ENCODE measurements around the gene RPRD1A. TPM values are rescaled to one million over a fixed set of nuclear protein-coding genes. Genes with fewer than 3 reads are reported as not detected.
"Not testable (repeated sequence)": the region's sequence is repeated elsewhere in the genome, so short reads cannot be mapped to it uniquely, and the experiment has no call there.

The RPRD1A gene
- polyA plus RNA-seq, 1 of the 3 experiments (the other 2 are of a cell fraction) = 28.9 TPM

DNA sequence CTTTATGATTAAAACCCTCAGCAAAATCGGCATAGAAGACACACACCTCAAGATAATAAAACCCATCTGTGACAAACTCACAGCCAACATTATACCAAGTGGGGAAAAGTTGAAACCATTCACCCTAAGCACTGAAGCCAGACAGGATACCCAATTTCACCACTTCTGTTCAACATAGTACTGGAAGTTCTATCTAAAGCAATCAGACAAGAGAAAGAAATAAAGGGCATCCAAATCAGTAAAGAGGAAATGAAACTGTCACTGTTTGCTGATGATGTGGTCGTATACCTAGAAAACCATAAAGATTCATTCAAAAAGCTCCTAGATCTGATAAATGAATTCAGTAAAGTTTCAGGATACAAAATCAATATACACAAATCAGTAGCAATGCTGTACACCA is 16.4 kb upstream of the RPRD1A start:
- 31% methylated on average over 2 of the region's 2 CpGs for WGBS (ENCODE audit: low lambda C conversion rate)
- POLR2A ChIA-PET = no interaction called here

DNA sequence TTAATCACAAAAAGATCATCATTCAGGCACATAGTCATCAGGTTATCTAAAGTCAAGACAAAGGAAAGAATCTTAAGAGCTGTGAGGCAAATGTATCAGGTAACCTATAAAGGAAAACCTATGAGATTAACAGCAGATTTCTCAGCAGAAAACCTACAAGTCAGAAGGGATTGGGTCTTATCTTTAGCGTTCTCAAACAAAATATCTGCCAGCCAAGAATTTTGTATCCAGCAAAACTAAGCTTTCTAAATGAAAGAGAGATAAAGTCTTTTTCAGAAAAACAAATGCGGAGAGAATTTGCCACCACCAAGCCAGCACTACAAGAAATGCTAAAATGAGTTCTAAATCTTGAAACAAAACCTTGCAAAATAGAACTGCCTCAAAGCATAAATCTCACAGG is 13.8 kb upstream of the RPRD1A start:
- DNase-seq; H3K27me3 ChIP-seq (ENCODE audit: insufficient read depth); H3K9me2 ChIP-seq; H3K36me3 ChIP-seq (replicated peaks in 1 of 2; ENCODE audit: control insufficient read depth in 1 of 2, insufficient read depth in 2 of 2, low read length in 1 of 2); H4K20me1 ChIP-seq (ENCODE audit: insufficient read depth); H3F3A ChIP-seq (replicated peaks; ENCODE audit: insufficient read depth); H3K4me3 ChIP-seq (ENCODE audit: low read depth in 2 of 2, low read length in 1 of 2); H3K4me2 ChIP-seq; POLR2A ChIA-PET; H3K27ac ChIP-seq (ENCODE audit: low read depth in 2 of 2, low read length in 1 of 2); H3K9ac ChIP-seq; H3K4me1 ChIP-seq (ENCODE audit: control insufficient read depth in 1 of 2, insufficient read depth in 2 of 2, low read depth in 1 of 2, low read length in 1 of 2); H3K79me2 ChIP-seq (ENCODE audit: insufficient read depth); H3K9me3 ChIP-seq; H2AFZ ChIP-seq (ENCODE audit: low read depth): not testable (repeated sequence)
- 54% methylated on average over 2 of the region's 2 CpGs for WGBS (ENCODE audit: low lambda C conversion rate)
- CTCF ChIA-PET = interaction anchor here (1.1 kb wide), 1 partner anchor 15 kb away, joined by 3 read pairs; no protein-coding TSS in a partner anchor

More for the DNA sequence above, 16.4 kb upstream of the RPRD1A start:
- Histone ChIP-seq H3K4me2 (no peak overlapping the region), H3K4me1 (ENCODE audit: control insufficient read depth in 1 of 2, insufficient read depth in 2 of 2, low read depth in 1 of 2, low read length in 1 of 2) (no peaks in the 10 kb centered on the region), H4K20me1 (ENCODE audit: insufficient read depth) (no peaks in the 10 kb centered on the region), H3K9ac (no peak overlapping the region), H3K9me2 (no peaks in the 10 kb centered on the region), H3K79me2 (ENCODE audit: insufficient read depth) (no peaks in the 10 kb centered on the region), H3F3A (replicated peaks; ENCODE audit: insufficient read depth) (no peaks in the 10 kb centered on the region), H3K27me3 (ENCODE audit: insufficient read depth) (no peaks in the 10 kb centered on the region), H2AFZ (ENCODE audit: low read depth) (no peak overlapping the region), H3K27ac (ENCODE audit: low read depth in 2 of 2, low read length in 1 of 2) (no peak overlapping the region), H3K9me3 (no peaks in the 10 kb centered on the region), H3K36me3 (replicated peaks in 1 of 2; ENCODE audit: control insufficient read depth in 1 of 2, insufficient read depth in 2 of 2, low read length in 1 of 2) (no peaks in the 10 kb centered on the region), H3K4me3 (ENCODE audit: low read depth in 2 of 2, low read length in 1 of 2) (no peak overlapping the region)
- DNase-seq = no peak
- TF ChIP-seq FOXM1 (IDR thresholded peaks at IDR 0.05; ENCODE audit: low read depth) = no peak
- no peak for TF ChIP-seq RAD21 (IDR thresholded peaks at IDR 0.05; ENCODE audit: low read length)
- no peak for TF ChIP-seq RCOR1 (IDR thresholded peaks at IDR 0.05; ENCODE audit: low read length)
- TF ChIP-seq FOSL2 (IDR thresholded peaks at IDR 0.05; ENCODE audit: borderline replicate concordance, low read depth) = no peak
- no peak for TF ChIP-seq GATA2 (CRISPR knock-in tag; IDR thresholded peaks at IDR 0.05)
- TF ChIP-seq FOXJ3 (CRISPR knock-in tag; IDR thresholded peaks at IDR 0.05) = no peak
- TF ChIP-seq, protein P1, sequence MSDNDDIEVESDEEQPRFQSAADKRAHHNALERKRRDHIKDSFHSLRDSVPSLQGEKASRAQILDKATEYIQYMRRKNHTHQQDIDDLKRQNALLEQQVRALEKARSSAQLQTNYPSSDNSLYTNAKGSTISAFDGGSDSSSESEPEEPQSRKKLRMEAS (IDR thresholded peaks at IDR 0.05; ENCODE audit: low read depth) = no peak
- TF ChIP-seq GABPA (IDR thresholded peaks at IDR 0.05; ENCODE audit: low read depth) = no peak
- TF ChIP-seq SIN3A (IDR thresholded peaks at IDR 0.05; ENCODE audit: borderline replicate concordance, low read depth, low read length) = no peak
- CTCF ChIA-PET = interaction anchor here (1.6 to 1.8 kb wide), 2 partner anchors 10 to 66 kb away, joined by 4 to 7 read pairs; no protein-coding TSS in a partner anchor

DNA sequence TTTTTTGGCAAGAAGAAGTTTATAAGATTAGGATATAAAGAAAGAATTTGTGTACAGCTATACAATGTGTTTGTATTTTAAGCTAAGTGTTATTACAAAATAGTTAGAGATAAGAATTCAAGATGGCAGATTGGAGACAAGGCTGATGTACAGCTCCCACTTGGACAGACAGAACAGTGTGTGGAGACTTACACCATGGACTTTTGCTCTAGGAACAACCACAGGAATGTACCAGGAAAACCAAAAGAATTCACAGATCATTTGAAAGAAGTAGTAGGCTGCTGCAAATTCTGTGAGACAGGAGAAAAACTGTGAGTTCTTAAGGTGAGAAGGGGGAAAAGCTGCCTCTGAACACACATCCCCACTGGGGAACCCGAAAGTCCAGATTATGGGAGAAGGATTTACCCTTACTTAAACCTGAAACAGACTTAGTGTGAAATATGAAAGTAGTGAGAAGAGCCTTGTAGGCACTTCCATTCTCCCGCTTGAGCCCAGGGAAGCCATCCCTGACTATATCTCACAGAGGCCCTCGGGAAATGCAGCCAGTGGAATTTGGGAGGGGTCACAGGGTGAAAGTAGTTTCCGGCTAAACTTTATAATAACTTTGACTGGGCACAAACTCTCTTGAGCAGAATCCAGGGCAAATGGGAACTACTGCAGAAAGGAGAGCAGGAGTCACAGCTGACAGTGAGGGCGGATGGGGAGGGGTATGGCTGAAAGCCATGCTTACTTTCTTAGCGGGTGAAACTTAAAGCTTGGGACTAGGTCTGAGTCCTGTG is 11.6 kb upstream of the RPRD1A start:
- ChIA-PET CTCF (interaction anchor here (1.1 kb wide), 1 partner anchor 17 kb away, joined by 5 read pairs; no protein-coding TSS in a partner anchor), POLR2A (no interaction called here)
- WGBS (ENCODE audit: low lambda C conversion rate) = 56% methylated on average over 6 of the region's 6 CpGs
- no peaks in the 10 kb centered on the region; the same call in 1 of the 2 replicates for H3K27me3 ChIP-seq (ENCODE audit: insufficient read depth)
- H3K9me2 ChIP-seq = no peaks in the 10 kb centered on the region
- no peak overlapping the region for H3K9ac ChIP-seq
- DNase-seq = no peak
- no peak overlapping the region for H3K4me2 ChIP-seq
- H3K36me3 ChIP-seq (replicated peaks in 1 of 2; ENCODE audit: control insufficient read depth in 1 of 2, insufficient read depth in 2 of 2, low read length in 1 of 2) = no peaks in the 10 kb centered on the region
- H3K79me2 ChIP-seq (ENCODE audit: insufficient read depth) = no peaks in the 10 kb centered on the region
- H3K27ac ChIP-seq (ENCODE audit: low read depth in 2 of 2, low read length in 1 of 2) = no peak overlapping the region
- no peaks in the 10 kb centered on the region for H4K20me1 ChIP-seq (ENCODE audit: insufficient read depth)
- H3K4me3 ChIP-seq (ENCODE audit: low read depth in 2 of 2, low read length in 1 of 2) = no peak overlapping the region
- no peak overlapping the region for H2AFZ ChIP-seq (ENCODE audit: low read depth)
- no peaks in the 10 kb centered on the region for H3K4me1 ChIP-seq (ENCODE audit: control insufficient read depth in 1 of 2, insufficient read depth in 2 of 2, low read depth in 1 of 2, low read length in 1 of 2)
- H3K9me3 ChIP-seq = no peaks in the 10 kb centered on the region
- no peaks in the 10 kb centered on the region for H3F3A ChIP-seq (replicated peaks; ENCODE audit: insufficient read depth)
- no peak for TF ChIP-seq RXRA (IDR thresholded peaks at IDR 0.05; ENCODE audit: borderline replicate concordance, low read depth)
- TF ChIP-seq FOXM1 (IDR thresholded peaks at IDR 0.05; ENCODE audit: low read depth) = no peak
- TF ChIP-seq, protein P2, sequence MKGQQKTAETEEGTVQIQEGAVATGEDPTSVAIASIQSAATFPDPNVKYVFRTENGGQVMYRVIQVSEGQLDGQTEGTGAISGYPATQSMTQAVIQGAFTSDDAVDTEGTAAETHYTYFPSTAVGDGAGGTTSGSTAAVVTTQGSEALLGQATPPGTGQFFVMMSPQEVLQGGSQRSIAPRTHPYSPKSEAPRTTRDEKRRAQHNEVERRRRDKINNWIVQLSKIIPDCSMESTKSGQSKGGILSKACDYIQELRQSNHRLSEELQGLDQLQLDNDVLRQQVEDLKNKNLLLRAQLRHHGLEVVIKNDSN (IDR thresholded peaks at IDR 0.05; ENCODE audit: borderline replicate concordance, low read depth) = no peak
- TF ChIP-seq, protein P3, sequence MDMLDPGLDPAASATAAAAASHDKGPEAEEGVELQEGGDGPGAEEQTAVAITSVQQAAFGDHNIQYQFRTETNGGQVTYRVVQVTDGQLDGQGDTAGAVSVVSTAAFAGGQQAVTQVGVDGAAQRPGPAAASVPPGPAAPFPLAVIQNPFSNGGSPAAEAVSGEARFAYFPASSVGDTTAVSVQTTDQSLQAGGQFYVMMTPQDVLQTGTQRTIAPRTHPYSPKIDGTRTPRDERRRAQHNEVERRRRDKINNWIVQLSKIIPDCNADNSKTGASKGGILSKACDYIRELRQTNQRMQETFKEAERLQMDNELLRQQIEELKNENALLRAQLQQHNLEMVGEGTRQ (IDR thresholded peaks at IDR 0.05; ENCODE audit: borderline replicate concordance, low read depth, low read length) = no peak
- TF ChIP-seq YY1 (IDR thresholded peaks at IDR 0.05; ENCODE audit: low read depth) = no peak
- TF ChIP-seq TCF12 (IDR thresholded peaks at IDR 0.05) = no peak
- TF ChIP-seq, protein P4, sequence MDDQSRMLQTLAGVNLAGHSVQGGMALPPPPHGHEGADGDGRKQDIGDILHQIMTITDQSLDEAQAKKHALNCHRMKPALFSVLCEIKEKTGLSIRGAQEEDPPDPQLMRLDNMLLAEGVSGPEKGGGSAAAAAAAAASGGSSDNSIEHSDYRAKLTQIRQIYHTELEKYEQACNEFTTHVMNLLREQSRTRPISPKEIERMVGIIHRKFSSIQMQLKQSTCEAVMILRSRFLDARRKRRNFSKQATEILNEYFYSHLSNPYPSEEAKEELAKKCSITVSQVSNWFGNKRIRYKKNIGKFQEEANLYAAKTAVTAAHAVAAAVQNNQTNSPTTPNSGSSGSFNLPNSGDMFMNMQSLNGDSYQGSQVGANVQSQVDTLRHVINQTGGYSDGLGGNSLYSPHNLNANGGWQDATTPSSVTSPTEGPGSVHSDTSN (IDR thresholded peaks at IDR 0.05) = no peak
- TF ChIP-seq TAF1 (IDR thresholded peaks at IDR 0.05; ENCODE audit: borderline replicate concordance, low read depth, low read length) = no peak
- TF ChIP-seq ELF1 (IDR thresholded peaks at IDR 0.05) = no peak
- no peak for TF ChIP-seq RCOR1 (IDR thresholded peaks at IDR 0.05; ENCODE audit: low read length)
- no peak for TF ChIP-seq POLR2AphosphoS5 (IDR thresholded peaks at IDR 0.05; ENCODE audit: low read depth, low read length)
- TF ChIP-seq SMC3 (IDR thresholded peaks at IDR 0.05; ENCODE audit: low read depth, low read length) = no peak
- no peak for TF ChIP-seq RFX5 (IDR thresholded peaks at IDR 0.05; ENCODE audit: low read length)
- no peak for TF ChIP-seq EP300 (IDR thresholded peaks at IDR 0.05; ENCODE audit: borderline replicate concordance in 1 of 2, low read depth in 1 of 2, low read length in 1 of 2)
- no peak for TF ChIP-seq GATA2 (CRISPR knock-in tag; IDR thresholded peaks at IDR 0.05)

All from SK-N-SH (cell line).